Activated T-helper 9 cell treated with anti-CD3 and anti-CD28 coated beads, Interleukin-2, amount 50 U/mL, for 16 hours (primary cell): Measurements from ENCODE around the gene CCDC86.
"Not testable (repeated sequence)": the region's sequence is repeated elsewhere in the genome, so short reads cannot be mapped to it uniquely, and the experiment has no call there.

Experiments used
- DNase-seq: peaks from one replicate; pipeline ENCODE4 v3.0.0-alpha.2; 2020; ENCODE audit warnings: low read depth

CCDC86 gene, protein sequence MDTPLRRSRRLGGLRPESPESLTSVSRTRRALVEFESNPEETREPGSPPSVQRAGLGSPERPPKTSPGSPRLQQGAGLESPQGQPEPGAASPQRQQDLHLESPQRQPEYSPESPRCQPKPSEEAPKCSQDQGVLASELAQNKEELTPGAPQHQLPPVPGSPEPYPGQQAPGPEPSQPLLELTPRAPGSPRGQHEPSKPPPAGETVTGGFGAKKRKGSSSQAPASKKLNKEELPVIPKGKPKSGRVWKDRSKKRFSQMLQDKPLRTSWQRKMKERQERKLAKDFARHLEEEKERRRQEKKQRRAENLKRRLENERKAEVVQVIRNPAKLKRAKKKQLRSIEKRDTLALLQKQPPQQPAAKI

DNA sequence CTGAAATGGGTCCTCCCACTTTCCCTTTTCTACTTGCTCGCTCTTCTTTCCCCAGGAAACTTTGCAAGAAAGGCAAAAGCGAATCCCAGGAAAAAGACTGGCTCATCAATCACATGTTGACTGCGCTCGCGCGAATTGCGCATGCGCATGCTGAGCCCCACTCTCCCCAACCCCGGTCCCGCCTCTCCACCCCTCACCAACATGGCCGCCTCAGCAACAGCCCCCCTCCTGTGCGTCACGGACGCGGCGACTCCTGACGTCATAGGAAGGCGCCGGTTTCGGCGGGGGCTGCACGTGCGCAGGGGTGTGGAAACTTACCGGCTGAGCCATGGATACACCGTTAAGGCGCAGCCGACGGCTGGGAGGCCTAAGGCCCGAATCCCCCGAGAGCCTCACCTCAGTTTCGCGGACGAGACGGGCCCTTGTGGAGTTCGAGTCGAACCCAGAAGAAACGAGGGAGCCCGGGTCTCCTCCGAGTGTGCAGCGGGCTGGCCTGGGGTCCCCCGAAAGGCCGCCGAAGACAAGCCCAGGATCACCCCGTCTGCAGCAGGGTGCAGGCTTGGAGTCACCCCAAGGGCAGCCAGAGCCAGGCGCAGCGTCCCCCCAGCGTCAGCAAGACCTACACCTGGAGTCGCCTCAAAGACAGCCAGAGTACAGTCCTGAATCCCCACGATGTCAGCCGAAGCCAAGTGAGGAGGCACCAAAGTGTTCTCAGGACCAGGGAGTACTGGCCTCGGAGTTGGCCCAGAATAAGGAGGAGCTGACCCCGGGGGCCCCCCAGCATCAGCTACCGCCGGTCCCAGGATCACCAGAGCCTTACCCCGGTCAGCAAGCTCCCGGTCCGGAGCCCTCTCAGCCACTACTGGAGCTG is at the start of gene CCDC86:
Gene CCDC86, plus strand, starts transcription at position 317 of the 871 bp plus-strand sequence. Its CDS starts 12 bp downstream, at position 329.
- peak; percentile 98 for DNase-seq

DNA sequence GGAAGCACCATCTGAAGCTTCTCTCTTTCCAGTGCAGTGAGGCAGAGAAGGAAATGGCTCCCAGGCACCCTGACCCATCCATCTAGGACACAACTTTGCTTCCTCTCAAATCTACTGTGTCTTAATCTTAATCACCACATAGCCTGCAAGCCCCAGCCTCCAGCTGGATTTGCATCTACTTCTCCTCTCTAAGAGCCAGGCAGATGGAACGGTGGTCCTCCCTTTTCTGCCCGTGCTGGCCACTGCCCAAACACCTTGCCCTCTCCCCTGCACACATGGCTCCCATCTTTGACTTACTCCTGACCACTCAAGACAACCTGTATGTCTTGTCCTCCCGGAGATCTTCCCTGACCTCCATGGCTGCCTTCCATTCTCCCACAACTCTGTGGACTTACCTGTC is 49.4 kb upstream of the CCDC86 start:
- DNase-seq = no peak

DNA sequence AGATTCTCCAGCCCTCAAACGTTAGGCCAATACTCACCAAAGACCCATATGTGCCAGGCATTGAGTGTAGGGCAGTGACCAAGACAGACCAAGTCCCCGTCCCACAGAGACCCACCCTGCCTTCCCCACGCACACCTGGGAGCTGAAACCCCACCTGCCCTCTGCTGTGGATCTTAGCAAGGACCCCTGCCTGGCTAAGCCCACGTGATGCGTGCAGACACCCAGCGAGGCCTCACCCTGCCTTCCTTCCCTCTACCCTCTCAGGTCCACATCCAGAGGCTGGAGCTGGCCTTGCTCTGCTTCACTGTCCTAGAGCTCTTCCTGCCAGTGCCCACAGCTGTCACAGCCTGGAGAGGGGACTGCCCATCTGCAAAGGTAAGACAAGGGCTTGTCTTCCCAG is 46.6 kb upstream of the CCDC86 start:
- DNase-seq = no peak

GRCh38 chr11:60797846-60798630 is 43.9 kb upstream of the CCDC86 start:
- no peak for DNase-seq

- DNase-seq = no peak
These were observed 43.3 kb upstream of the CCDC86 start for GRCh38 chr11:60798631-60799030.

DNA sequence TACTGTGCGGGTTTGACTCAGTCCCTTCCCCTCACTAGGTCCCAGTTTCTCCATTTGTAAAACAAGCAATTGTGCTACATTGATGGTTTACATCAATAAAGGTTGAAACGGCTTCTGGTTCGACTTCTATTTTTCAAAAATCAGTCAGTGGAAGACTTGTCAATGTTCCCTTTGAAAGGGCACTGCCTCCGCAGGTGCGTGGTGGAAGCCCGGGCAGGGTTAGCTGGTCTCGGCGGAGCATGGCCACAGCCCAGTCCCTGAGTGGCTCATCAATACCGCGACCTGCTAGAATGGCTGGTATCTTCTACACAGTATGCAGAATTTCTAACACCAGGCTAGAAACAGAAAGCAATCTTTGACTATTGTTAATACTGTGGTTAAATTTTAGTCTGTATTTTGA is 40.7 kb upstream of the CCDC86 start:
- no peak for DNase-seq

- DNase-seq = no peak
These were observed 38.5 kb upstream of the CCDC86 start for GRCh38 chr11:60803273-60803936.

GRCh38 chr11:60809249-60809648 is 32.7 kb upstream of the CCDC86 start:
- no peak for DNase-seq

DNA sequence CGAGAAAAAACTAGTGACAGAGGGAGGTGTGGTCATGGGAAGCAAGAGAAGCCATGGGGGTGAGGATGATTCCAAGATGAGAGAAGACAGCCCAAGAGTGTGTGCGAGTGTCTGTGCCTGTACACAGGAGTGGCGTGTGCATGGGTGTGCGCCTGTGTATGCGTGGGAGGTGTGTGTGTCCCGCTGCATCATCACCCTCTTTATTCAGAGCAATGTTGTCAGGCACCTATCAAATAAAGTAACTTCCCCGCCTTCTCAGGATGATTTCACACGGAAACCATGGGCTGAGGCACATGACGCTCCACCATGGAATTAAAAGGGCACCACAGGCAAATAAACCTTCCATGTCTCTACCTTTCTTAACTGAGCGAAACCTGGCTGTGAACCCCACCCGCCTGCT is 32.2 kb upstream of the CCDC86 start:
- no peak for DNase-seq

- no peak for DNase-seq
These were observed 31.8 kb upstream of the CCDC86 start for GRCh38 chr11:60810151-60810550.

DNA sequence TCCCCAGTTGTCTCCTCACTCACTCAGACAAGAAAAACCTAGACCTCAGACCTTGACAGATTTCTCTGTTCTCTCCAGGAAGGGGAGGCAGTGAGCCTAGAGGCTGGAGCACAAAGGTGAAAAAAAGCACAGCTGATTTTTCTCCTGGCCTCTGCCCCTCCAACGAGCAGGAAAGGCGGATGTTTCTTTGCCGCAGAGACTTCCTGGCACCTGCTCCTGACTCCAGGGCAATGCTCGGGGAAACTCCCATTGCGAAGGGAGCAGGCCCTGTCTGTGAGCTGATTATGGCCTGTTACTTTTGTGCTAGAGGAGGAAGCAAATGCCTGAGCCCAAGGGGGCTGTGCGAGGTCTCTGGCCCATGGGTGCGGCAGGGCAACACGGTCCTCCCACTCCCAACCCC is 31.3 kb upstream of the CCDC86 start:
- DNase-seq = no peak

GRCh38 chr11:60813324-60813723 is 28.6 kb upstream of the CCDC86 start:
- no peak for DNase-seq

GRCh38 chr11:60814112-60814511 is 27.8 kb upstream of the CCDC86 start:
- DNase-seq = no peak

GRCh38 chr11:60816590-60817157 is 25.2 kb upstream of the CCDC86 start:
- DNase-seq = no peak

GRCh38 chr11:60818057-60818456 is 23.9 kb upstream of the CCDC86 start:
- no peak for DNase-seq

GRCh38 chr11:60821827-60822599 is 19.9 kb upstream of the CCDC86 start:
- DNase-seq = no peak

- DNase-seq = not testable (repeated sequence)
These were observed 18.1 kb upstream of the CCDC86 start for GRCh38 chr11:60823745-60824306.

DNA sequence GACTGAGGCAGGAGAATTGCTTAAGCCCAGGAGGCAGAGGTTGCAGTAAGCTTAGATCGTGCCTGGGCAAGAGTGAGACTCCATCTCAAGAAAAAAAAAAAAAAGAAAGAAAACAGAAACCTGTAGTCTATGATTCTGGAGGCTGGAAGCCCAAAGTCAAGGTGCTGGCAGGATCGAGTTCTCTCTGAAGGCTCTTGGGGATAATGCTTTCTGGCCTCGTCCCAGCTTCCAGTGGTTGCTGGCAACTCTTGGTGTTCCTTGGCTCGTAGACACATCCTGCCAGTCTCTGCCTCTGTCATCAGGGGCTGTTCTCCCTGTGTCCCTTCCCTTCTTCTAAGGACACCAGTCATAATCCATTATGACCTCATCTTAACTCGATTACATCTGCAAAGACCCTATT is 16.8 kb upstream of the CCDC86 start:
- no peak for DNase-seq

- no peak for DNase-seq
These were observed 16.1 kb upstream of the CCDC86 start for GRCh38 chr11:60825790-60826189.

DNA sequence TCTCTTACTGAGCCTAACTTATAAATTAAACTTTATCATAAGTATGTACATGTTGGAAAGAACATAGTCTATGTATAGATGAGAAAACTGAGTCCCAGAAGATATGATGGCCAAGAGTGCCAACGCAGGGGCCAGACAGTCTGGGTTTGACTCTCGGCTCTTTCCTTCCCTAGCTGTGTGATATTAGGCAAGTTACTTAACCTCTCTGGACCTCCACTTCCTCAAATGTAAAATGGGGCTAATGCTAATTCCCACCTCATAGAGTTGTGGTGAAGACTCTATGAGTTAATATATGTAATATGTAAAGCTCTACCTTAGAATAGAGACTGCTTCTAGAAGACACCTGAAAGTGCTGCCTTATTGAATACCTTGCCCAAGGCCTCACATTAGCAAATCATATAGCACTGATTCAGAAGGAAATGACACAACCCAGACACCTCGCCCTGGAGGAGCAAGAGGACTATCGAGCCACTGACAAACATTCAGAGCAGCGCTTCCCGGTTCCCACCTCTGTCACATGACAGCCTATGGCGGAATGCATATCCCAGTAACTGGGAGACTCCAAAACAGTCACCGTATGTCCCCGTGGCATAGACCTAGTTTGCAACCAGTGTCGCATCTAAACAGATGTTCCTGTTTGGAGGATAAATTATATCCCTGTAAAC is 11.3 kb upstream of the CCDC86 start:
- DNase-seq = no peak
